SKM-1 treated with dmso at 0.1 percent for 144 hours (cell line): ENCODE results near the gene C11orf58.

Source experiments
- DNase-seq: peaks from one replicate; lab custom pipeline; 2025; ENCODE audit not compliant: unreplicated experiment; lab: John Stamatoyannopoulos, UW

C11orf58 gene

DNA sequence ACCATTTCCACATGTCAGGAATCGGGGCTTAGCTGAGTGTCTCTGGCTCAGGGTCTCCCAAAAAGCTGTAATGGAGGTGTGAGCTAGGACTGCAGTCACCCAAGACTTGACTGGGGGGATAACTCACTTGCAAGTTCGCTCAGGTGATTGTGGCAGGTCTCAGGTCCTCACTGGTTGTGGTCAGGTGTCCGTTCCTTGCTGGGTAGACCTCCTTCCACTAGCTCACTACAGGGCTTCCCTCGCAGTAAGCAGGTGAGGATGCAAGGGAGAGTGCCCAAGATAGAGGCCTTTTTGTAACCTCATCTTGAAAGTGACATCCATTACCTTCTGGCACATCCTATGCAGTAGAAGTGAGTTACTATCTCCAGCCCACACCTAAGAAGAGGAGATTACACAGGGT is 29.5 kb downstream of the C11orf58 start:
- no peak for DNase-seq

- DNase-seq: no peak
Measured at GRCh38 chr11:16769386-16769785, 30.9 kb downstream of the C11orf58 start.

GRCh38 chr11:16770016-16770415 is 31.6 kb downstream of the C11orf58 start:
- no peak for DNase-seq

DNA sequence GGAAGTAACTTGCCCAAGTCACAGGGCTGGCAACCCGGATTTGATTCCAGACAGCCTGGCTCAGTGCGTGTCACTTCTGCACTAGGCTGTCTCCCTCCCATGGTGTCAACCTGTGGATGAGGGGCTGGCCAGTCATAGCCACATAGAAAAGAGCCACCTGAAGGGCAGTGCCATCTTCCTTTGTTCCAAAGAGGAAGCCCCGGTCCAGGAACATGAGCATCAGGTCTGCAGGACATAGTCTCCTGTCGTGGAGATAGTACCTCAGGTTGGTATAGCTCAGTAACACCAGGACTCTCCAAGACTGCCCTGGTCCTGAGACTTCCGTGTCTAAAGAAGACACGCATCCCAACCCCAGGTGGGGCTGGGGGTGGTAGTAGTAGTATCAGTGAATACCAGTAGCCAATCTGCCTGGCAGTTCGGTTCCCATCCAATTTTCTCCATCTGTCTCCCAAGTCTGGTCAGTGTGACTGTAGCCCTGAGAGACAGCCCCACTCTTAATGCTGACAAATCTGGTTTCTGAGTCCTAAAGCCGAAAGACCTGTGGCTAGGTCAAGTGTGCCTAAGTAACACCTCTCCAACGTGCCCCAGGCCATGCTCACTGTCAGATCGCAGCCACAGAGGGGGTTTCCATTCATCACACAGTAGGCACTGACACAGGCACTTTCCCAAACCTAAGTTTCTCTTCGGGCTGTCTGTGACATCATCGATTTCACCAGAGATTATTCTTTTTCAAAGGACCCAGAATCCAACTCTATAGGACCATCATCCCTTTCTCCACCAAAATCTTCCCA is 33.1 kb downstream of the C11orf58 start:
- DNase-seq: no peak

GRCh38 chr11:16772141-16772512 is 33.7 kb downstream of the C11orf58 start:
- no peak for DNase-seq

DNA sequence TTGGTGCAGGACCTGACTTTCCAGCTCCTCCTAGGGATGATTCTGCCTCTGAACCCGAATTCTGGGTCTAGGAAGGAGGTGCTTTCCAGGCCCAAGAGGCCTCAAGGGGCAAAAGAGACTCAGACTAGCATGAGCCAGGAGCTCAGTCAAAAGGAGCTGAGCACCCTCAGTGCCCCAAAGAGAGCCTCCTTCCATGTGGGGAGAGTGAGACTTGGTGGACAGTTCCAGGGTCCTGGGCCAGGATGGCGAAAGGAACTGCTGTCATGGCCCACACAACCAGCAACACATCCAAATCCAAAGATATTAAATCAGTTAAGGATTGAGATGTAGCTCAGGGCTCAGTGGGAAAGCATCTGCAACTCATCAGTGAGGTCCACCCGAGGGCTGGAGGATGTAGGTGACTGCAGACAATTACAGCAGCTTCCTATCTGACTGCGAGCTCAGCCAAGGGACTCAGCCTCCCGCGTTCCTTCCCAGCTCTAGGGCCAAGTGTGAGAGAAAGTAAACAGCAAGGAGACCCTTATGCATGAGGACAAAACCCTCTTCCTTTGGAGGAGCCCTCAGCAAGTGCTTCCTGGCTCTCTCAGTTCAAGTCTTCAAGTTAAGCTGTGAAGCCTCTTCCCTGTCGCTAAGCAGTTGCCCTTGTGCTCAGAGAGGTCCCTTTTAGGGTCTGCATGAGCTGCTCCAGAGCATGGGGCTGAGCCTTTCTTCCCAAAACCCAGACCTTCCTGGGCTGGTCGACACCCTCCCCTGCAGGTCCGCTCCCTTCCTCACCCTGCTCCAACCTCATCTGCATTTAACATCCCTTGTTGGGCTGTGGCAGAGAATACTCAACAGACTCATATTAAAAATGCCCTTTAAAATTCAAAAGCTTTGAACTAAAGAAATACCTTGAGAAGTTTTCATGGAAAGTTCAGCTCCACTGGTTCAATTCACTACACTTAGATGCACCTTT is 35.8 kb downstream of the C11orf58 start:
- no peak for DNase-seq

DNA sequence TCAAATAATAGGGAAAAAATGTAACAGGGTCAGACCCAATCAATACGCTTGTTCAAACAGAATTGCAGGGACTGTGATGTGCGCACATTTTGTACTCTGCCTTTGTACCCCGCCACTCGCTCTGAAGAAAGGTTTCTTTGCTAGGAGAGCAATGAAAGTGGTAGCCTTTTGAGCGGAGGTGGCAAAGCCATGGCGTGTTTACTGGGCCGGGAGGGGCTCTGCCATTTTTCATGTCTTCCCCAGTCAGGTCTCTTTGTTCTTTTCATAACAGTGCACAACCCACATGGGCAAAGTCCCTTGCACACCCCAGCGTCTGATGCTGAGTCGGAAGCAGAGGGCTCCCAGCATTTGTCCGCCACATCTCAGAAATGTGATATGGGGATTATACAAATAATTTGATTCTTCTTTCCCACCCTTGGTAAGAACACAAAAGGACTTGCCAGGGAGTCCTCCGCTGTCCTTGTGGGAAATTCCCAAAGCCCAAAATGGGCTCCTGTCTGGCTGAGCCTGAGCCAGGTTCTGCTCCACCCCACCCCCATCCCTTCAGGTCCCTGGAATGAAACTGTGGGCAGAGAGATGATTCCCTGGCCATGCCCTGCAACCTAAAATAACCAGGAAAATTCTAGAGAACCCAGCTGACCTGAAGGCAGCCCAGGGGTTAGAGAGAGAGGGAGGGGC is 36.6 kb downstream of the C11orf58 start:
- DNase-seq: no peak

DNA sequence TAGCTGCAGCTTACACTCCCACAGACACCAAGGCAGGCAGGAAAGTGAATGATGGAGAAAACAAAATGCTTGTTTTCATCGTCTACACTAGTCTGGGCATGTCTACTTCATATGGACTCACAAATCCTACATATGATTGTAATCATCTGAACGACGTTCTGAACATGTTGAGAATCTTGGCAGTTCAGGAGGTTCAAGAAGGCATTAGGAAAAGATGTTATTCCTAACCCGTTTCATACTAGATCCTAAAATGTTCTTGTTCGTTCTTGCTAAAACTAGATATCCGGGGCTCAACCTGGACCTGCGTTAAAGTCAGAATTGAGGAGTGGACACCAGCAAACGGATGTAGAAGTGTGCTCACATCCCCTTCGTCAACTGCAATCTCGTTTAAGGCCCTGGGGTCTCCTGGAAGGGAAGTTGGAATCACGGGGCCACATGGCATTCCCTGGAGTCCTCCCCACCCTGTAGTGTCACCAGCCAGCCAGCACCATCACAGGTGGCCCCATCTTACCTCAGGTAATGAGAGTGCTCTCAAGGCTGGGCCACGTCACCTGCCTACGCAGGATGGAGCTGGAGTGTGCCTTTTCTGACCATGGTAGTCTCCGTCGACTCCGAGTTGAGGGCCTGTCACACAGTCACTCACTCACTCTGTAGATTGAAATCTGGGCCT is 37.3 kb downstream of the C11orf58 start:
- no peak for DNase-seq

DNA sequence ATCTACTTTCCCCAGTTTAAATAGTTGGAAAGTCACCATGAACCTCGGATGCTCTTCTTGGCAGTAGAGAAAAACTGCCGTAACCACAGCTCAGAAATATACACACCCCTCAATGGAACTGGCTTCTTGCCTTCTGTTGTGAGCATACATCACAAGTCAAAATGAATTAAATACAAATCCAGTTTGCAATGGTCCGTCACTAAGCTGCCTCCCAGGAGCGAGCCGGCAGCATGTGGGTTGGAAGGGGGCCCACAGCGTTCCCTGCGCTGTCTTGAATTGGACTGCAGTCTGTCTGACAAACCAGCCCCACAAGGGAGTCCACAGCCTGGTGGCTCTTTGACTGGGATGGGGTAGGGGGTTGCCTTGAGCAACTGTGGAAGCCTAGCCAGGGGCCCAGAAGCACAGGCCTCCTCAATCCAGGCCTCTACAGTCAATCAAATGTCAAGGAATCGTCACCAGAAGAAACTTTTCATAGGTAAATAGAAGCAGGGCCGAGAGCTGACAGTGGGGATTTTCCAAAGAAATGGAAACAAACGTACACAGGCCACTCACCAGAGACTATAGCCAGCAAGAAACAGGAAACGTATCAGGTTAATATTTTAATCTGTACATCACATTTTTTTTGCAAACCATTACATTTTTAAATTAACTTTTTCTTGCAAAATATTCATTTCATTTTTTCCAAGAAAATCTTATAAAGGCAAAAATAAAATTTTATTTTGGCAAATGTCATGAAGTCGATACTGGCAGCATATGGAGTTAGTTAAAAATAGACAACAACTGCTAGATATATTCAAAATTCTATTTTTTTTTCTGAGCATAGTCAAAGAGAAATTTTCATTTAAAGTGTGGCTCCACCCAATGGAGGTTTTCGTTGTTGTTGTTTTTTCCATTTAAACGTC is 38.5 kb downstream of the C11orf58 start:
- no peak for DNase-seq

GRCh38 chr11:16777613-16777975 is 39.1 kb downstream of the C11orf58 start:
- no peak for DNase-seq

DNA sequence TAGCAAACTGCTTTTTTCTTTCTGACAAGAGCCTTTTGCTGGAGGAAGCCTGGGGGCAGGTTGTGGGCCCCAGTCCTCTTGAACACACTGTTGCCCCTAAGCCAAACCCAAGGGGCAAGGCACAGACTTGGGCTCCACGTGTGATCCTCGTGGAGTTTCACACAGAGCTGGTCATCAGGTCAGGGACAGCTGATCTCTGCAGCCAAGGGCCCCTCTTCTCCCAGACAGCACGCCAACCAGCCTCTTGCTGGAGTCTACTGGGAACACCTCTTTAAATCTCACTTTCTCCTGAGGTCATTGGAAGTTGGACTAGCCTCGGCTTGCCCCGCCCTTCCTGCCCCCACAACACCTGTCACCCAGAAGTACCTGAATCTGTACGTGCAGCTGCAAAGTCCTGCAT is 39.8 kb downstream of the C11orf58 start:
- DNase-seq: no peak

DNA sequence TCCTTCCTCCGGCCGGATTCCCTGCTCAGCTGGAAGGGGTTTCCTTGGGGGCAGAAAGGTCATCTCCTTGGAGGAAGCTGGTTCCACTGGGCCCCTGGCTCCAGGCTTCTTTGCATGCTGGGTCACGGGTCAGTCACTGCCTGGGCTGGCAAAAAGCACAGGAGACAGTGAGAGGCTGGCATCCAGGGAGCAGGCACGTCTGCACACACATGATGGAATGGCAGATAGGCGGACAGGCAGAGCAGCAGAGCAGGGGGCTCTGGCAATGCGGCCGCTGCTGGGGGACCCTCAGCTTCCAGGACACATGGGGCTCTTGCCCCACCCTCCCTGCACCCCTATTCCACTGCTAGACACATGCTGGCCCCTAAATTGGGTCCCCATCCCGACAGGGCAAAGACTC is 40.4 kb downstream of the C11orf58 start:
- no peak for DNase-seq

- DNase-seq: peak; percentile 73
Measured at GRCh38 chr11:16779436-16779835, 41.0 kb downstream of the C11orf58 start.

GRCh38 chr11:16780146-16780545 is 41.7 kb downstream of the C11orf58 start:
- no peak for DNase-seq

GRCh38 chr11:16780698-16781550 is 42.5 kb downstream of the C11orf58 start:
- DNase-seq: no peak

- no peak for DNase-seq
Measured at GRCh38 chr11:16781936-16782919, 43.8 kb downstream of the C11orf58 start.

- no peak for DNase-seq
Measured at GRCh38 chr11:16783321-16783801, 44.9 kb downstream of the C11orf58 start.

DNA sequence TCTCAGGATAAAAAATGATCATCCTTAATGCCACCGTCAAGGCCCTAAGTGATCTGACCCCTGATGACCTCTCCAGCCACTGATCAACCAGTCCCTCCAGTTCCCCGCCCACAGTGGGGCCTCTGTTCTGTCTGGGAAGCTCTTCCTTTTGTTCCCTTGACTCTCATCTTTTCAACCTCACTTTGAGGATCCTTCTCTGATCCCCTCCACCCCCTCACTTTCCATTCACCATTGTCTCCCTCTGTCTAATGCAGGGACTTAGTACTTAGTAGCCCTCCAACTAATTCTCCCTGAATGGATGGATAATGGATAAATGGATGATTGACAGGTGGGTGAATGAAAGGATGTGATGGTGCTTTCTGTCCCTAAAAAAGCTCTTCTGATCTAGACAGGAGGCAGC is 45.6 kb downstream of the C11orf58 start:
- no peak for DNase-seq
